Activated T-helper 1 cell treated with anti-CD3 and anti-CD28 coated beads, Interleukin-12 subunit alpha, Interleukin-12 subunit beta, Interleukin-2, Interleukin-4 antibody, amounts not matched to agents 30 ng/mL and 10 ng/mL and 1 ng/mL, durations not matched to agents 14 hours and 24 hours and 36 hours (primary cell): ENCODE results near the gene AGPAT1. TPM values are rescaled to one million over a fixed set of nuclear protein-coding genes. Genes with fewer than 3 reads are reported as not detected.

ENCODE experiments used
- DNase-seq: peaks from one replicate; pipeline ENCODE4 v3.0.0; 2021; ENCODE audit warnings: low spot score
- H3K27ac Mint-ChIP-seq: one replicate; pipeline ENCODE4 v1.8.0; 2021; ENCODE audit warnings: mild to moderate bottlenecking, mixed read lengths
- H3K27me3 Mint-ChIP-seq: one replicate; pipeline ENCODE4 v1.8.0; 2022; ENCODE audit warnings: mild to moderate bottlenecking, moderate library complexity, mixed read lengths; ENCODE audit not compliant: insufficient read depth
- H3K36me3 Mint-ChIP-seq: one replicate; pipeline ENCODE4 v1.8.0; 2021; ENCODE audit warnings: low read depth, mixed read lengths
- H3K4me1 Mint-ChIP-seq: one replicate; pipeline ENCODE4 v1.8.0; 2021; ENCODE audit warnings: low read depth, mixed read lengths
- H3K4me3 Mint-ChIP-seq: one replicate; pipeline ENCODE4 v1.8.0; 2021; ENCODE audit warnings: mild to moderate bottlenecking, moderate library complexity, mixed read lengths
- H3K9me3 Mint-ChIP-seq: one replicate; pipeline ENCODE4 v1.8.0; 2021; ENCODE audit warnings: mixed read lengths
- intact Hi-C: fragments of 100-400 bp; cut with micrococcal nuclease; formaldehyde crosslinking; loops from one replicate; pipeline ENCODE4 v1.15.1; 2024
- total RNA-seq: library from RNA; stranded (reverse); gene quantifications from 2 replicates; pipeline ENCODE4 v1.2.3, GENCODE V29; 2022

AGPAT1 gene
- total RNA-seq, 1 donor from 2014 or later, result 35.6 TPM

DNA sequence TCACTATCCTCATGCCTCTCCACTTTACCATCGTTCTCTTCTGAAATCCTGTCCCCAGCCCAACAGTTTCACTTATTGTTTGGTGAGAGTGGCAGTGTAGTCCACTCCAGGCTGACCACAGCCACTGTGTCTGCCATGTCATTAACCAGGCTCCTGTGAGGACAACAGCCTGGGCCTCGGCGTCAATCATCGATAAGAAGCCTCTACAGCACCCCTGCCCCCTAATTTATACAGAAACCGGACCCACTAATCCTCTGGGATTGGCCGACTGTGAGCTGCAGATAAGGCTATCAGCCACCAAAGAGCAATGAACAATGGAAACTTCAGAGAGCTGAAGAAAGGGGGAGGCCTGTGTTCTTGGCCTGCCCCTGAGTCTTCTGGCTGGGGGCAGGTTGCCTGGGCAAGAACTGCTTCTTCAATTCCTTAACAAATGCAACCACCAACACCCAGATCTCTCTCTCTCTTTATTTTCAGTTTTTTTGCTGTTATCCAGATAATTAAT lies 8.1 kb downstream of the AGPAT1 start:
- Mint-ChIP-seq H3K36me3 (peaks cover 17% of the 10 kb centered on the region), H3K27me3 (no peaks in the 10 kb centered on the region), H3K27ac (no peak overlapping the region), H3K9me3 (no peaks in the 10 kb centered on the region), H3K4me1 (peaks cover 5% of the 10 kb centered on the region), H3K4me3 (no peak overlapping the region)
- DNase-seq, result no peak
- intact Hi-C loops, result no loop called here

DNA sequence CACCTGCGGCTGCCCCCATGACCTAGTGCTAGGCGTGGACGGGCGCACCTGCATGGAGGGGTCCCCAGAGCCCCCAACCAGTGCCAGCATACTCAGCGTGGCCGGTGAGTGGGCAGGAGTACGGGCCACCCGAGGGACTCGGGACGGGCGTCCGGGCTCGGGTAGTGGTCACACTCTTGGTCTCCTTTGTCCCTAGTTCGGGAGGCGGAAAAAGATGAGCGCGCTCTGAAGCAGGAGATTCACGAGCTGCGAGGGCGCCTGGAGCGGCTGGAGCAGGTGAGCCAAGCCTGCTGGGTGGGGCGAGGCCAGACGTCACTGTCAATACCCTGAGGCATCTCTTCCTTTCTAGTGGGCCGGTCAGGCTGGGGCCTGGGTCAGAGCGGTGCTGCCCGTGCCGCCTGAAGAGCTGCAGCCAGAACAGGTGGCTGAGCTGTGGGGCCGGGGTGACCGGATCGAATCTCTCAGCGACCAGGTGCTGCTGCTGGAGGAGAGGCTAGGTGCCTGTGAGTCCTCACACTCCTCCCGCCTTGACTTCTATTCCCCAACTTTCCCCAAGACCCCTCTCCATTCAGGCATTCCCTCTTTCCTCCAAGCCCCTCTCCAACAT lies 8.6 kb downstream of the AGPAT1 start:
- intact Hi-C loops, result no loop called here
- no peaks in the 10 kb centered on the region for H3K27me3 Mint-ChIP-seq
- H3K9me3 Mint-ChIP-seq, result no peaks in the 10 kb centered on the region
- H3K36me3 Mint-ChIP-seq, result peaks cover 17% of the 10 kb centered on the region
- no peak for DNase-seq
- H3K4me3 Mint-ChIP-seq, result no peak overlapping the region
- H3K4me1 Mint-ChIP-seq, result no peaks in the 10 kb centered on the region
- H3K27ac Mint-ChIP-seq, result no peak overlapping the region

DNA sequence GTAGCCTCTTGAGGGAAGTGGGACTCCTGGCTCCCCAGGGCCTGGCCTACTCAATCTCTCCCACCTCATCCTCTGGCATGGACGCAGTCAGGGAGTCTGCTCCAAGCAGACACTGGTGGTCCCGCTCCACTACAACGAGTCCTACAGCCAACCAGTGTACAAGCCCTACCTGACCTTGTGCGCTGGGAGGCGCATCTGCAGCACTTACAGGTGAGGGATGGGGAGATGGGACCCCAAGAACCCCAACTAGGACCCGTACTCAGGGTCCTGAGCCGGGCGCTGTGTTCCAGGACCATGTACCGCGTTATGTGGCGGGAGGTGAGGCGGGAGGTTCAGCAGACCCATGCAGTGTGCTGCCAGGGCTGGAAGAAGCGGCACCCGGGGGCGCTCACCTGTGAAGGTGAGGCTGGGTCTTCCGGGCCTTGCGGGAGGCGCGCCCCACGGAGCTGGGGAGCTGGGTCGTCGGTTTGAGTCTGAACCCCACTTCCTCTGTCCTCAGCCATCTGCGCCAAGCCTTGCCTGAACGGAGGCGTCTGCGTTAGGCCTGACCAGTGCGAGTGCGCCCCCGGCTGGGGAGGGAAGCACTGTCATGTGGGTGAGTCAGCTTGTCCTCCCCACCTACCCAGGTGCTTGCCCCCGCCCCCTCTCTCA lies 9.3 kb downstream of the AGPAT1 start:
- no peaks in the 10 kb centered on the region for H3K27me3 Mint-ChIP-seq
- intact Hi-C loops, result no loop called here
- H3K36me3 Mint-ChIP-seq, result peaks cover 17% of the 10 kb centered on the region
- DNase-seq, result no peak
- no peak overlapping the region for H3K27ac Mint-ChIP-seq
- H3K4me1 Mint-ChIP-seq, result no peaks in the 10 kb centered on the region
- H3K4me3 Mint-ChIP-seq, result no peak overlapping the region
- no peaks in the 10 kb centered on the region for H3K9me3 Mint-ChIP-seq

DNA sequence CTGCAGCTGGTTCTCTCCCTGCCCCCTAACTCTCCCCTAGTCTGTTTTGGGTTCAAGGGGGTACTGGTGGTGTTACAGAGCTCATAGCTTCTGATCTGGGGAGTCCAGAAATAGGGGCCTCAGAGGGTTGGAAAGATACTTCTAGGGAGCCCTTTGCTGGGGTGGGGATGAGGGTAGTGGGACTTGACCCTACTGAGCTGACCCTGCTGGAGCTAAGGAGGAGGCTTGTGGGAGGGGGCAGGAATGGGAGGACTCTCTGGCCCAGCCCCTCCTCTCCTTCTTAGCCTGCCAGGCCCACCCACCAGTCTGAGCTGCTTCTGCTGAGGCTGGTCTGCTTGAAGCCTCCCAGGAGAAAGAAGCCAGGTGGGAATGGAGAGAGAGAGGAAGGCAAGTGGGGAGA lies 11.6 kb downstream of the AGPAT1 start, which contains the start of gene EGFL8:
Gene EGFL8 (plus strand): TSS at position 301 of the 400 bp plus-strand sequence. CDS start 1,571 bp downstream, outside the sequence.
- Mint-ChIP-seq H3K27ac (peak within 1 kb of the TSS; percentile 10), H3K4me3 (no peak within 1 kb of the TSS), H3K9me3 (no peaks in the 10 kb centered on the region), H3K36me3 (peaks cover 7% of the 10 kb centered on the region), H3K4me1 (no peaks in the 10 kb centered on the region), H3K27me3 (no peaks in the 10 kb centered on the region)
- intact Hi-C loops, result no loop called here
- no peak for DNase-seq

DNA sequence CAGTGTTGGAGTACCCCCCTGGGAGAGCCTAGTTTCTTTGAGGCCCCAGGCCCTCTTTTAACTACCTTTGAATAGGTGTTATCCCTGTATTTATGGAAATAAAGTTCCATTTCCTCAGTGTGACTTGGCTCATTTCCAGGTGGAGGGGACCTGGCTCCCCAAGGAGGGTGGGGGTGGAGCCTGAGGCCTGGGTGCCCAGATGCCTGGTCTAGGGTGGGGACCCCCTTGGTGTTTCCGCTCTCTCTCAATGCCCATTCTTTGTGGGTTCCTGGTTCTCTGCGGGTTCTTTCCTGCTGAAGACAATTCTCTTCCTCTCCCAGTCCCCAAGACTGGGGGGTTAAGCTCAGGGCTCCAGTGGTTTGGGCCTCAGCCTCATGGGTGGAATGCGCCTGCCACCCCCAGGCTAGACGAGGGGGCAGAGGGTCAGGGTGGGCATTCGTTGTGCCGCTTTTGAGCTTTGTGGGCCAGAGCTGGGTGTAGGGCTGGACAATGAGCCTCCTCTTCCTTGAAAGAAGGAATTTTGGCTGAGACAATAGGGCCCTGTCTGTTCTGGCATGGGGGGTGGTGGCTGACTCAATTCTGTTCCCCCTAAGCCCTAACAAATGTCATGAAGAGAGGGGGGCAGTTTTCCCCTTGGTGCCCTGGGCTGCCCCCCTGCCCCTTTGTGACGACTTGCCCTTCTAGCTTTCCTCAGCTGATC lies 12.2 kb downstream of the AGPAT1 start:
- peaks cover 4% of the 10 kb centered on the region for H3K36me3 Mint-ChIP-seq
- H3K4me1 Mint-ChIP-seq, result no peaks in the 10 kb centered on the region
- H3K9me3 Mint-ChIP-seq, result no peaks in the 10 kb centered on the region
- no peak overlapping the region for H3K27ac Mint-ChIP-seq
- no peak for DNase-seq
- intact Hi-C loops, result no loop called here
- H3K4me3 Mint-ChIP-seq, result no peak overlapping the region
- H3K27me3 Mint-ChIP-seq, result no peaks in the 10 kb centered on the region

DNA sequence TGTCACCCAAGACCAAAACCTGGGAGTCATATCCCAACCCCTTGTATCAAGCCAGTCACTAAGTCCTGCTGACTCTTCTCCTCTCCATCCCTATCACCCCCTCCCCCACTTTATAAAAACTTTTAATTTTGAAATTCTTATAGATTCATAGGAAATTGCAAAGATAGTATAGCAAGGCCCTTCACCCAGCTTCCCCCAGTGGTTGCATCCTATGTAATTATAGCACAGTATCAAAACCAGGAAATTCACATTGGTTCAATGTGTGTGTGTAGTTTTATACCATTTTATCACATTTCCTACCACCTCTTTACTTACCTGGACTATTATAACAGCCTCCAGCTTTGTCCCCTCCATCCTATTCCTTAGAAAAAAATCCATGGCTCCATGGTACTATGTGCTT lies 17.8 kb downstream of the AGPAT1 start:
- intact Hi-C loops, result no loop called here
- Mint-ChIP-seq H3K4me3 (no peak overlapping the region), H3K27me3 (peaks cover 7% of the 10 kb centered on the region), H3K4me1 (peaks cover 22% of the 10 kb centered on the region), H3K27ac (no peak overlapping the region), H3K36me3 (peaks cover 15% of the 10 kb centered on the region), H3K9me3 (no peaks in the 10 kb centered on the region)
- no peak for DNase-seq

DNA sequence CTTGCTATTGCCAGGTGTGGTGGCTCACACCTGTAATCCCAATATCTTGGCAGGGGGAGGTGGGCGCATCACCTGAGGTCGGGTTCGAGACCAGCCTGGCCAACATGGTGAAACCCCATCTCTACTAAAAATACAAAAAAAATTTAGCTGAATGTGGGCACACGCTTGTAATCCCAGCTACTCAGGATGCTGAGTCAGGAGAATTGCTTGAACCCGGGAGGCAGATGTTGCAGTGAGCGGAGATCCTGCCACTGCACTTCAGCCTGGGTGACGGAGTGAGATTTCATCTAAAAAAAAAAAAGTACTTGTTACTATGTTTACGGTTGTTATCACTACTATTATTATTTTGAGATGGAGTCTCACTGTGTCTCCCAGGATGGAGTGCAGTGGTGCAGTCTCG lies 19.0 kb downstream of the AGPAT1 start:
- no peak overlapping the region for H3K27ac Mint-ChIP-seq
- no peak overlapping the region for H3K4me3 Mint-ChIP-seq
- H3K9me3 Mint-ChIP-seq, result no peaks in the 10 kb centered on the region
- intact Hi-C loops, result no loop called here
- H3K4me1 Mint-ChIP-seq, result peaks cover 29% of the 10 kb centered on the region
- no peak for DNase-seq
- H3K27me3 Mint-ChIP-seq, result peaks cover 18% of the 10 kb centered on the region
- H3K36me3 Mint-ChIP-seq, result peaks cover 15% of the 10 kb centered on the region

DNA sequence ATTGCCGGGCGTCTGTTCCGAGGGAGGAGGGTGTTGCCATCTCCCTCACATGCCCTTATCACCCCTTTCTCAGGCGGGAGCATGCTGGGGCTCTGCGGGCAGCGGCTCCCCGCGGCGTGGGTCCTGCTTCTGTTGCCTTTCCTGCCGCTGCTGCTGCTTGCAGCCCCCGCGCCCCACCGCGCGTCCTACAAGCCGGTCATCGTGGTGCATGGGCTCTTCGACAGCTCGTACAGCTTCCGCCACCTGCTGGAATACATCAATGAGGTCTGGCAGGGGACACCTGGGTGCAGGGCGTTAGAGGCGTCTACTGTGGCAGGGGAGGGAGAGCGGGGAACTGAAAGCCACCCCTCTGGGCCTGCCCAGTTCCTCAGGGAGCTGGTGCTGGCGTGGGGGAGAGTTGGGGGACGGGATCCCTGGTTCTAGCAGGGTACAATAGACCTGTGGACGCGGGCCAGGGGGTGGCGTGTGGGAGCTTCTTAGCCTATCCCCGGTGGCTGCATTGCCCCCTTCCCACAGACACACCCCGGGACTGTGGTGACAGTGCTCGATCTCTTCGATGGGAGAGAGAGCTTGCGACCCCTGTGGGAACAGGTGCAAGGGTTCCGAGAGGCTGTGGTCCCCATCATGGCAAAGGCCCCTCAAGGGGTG lies 21.2 kb downstream of the AGPAT1 start:
- Mint-ChIP-seq H3K9me3 (no peaks in the 10 kb centered on the region), H3K27ac (peak overlapping the region; percentile 86), H3K27me3 (peaks cover 32% of the 10 kb centered on the region), H3K36me3 (peaks cover 19% of the 10 kb centered on the region), H3K4me3 (peak overlapping the region; percentile 99), H3K4me1 (peaks cover 38% of the 10 kb centered on the region)
- peak; percentile 58 for DNase-seq
- intact Hi-C loops, result loop anchor here (1.0 kb wide), 6 partner anchors 22 to 106 kb away; partner anchors contain the start of genes AGPAT1 and FKBPL

DNA sequence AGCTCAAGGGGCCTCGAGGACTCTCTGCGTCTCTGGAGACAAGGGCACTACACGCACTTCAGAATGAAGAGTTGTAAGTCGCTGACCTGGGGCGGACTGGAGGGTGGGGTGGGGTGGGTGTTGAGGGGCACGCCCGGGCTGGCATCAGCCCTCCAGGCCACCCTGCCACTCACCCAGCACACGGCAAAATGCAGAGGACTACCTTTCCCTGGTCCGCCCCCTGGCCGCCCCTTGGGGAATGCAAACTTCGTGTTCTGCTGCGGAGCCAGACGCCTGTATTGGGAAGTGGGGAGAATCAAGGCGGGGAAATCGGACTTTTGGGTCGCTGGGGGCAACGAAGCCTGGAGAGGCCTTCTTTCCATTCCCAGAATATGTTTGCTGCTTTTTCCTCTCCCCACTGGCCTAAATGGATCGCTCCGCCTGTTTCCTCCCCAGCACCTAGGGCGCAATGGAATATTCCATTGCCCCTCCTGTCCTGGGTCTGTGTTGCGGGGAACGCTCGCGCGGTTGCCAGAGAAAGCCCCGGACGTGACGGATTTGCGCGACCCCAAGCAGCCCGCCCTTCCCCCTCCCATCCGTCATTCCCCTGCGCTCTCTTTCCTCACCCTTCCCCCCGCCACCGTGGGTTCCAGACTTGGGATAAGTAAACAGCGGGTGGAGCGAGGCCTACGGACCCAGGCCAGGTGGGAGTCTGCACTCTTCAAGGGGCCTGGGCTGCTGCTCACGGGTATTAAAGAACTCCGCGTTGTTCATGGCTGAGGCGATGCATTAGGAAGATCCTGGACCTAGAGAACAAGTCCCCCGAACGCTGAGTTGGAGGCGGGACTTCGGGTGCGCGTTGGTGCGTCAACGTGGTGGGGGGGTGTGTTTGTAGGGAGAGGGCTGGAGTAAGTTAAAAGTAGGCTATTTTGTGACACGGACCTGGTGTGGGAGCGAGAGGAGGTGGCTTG lies 22.0 kb downstream of the AGPAT1 start, which contains the start of gene PPT2:
Gene PPT2 (plus strand): TSS at position 578 of the 950 bp plus-strand sequence. CDS start 454 bp downstream, outside the sequence.
- intact Hi-C loops, result loop anchor here (1.0 kb wide), 6 partner anchors 22 to 106 kb away; partner anchors contain the start of genes AGPAT1 and FKBPL
- H3K27ac Mint-ChIP-seq, result peak within 1 kb of the TSS; percentile 86
- no peaks in the 10 kb centered on the region for H3K9me3 Mint-ChIP-seq
- H3K36me3 Mint-ChIP-seq, result peaks cover 19% of the 10 kb centered on the region
- H3K27me3 Mint-ChIP-seq, result peaks cover 36% of the 10 kb centered on the region
- DNase-seq, result peak; percentile 55
- H3K4me1 Mint-ChIP-seq, result peaks cover 40% of the 10 kb centered on the region
- peak within 1 kb of the TSS; percentile 99 for H3K4me3 Mint-ChIP-seq

DNA sequence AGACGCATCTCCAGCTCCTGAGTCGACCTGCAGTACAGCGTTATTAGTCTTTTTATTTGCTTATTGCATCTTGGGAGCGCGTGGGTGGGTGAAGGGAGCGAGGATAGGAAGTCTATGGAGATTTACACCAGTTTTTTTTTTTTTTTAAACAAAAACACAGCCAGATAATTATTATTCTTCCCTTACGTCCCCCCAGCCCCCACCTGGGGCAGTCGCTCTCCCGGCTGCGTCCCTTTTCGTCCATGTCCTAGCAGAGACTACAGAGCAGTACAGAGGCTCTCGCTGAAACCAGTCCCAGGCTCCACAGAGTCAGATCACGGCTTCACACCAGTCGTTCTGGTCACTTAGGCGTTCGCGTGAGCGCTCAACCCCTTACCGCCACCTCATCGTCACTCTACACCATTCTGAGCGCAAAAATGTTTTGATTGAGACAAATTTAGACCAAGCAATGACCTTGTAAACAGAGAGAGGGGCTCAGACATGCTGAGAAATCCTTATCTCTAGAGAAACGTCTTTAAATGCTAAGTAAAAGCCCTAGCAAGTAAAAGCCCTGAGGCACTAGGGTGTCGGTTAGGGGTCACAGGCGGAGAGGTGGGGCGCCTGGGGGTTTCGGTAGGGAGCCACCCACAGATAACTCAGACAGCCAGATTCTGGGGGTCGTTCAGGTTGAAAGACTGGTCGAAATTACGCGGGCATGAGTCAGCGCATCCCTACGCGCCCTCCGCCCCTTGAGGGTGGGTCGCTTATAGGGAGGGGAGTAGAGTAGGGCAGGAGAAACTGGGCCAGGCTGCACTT lies 22.9 kb downstream of the AGPAT1 start:
- peaks cover 13% of the 10 kb centered on the region for H3K36me3 Mint-ChIP-seq
- H3K27me3 Mint-ChIP-seq, result peaks cover 43% of the 10 kb centered on the region
- peaks cover 49% of the 10 kb centered on the region for H3K4me1 Mint-ChIP-seq
- DNase-seq, result no peak
- intact Hi-C loops, result no loop called here
- H3K9me3 Mint-ChIP-seq, result no peaks in the 10 kb centered on the region
- H3K27ac Mint-ChIP-seq, result peak overlapping the region; percentile 67
- peak overlapping the region; percentile 69 for H3K4me3 Mint-ChIP-seq
